Measurements from ENCODE around the gene ZG16B. TPM values are rescaled to one million over a fixed set of nuclear protein-coding genes. Genes with fewer than 3 reads are reported as not detected.

The ZG16B gene
- total RNA-seq, 1 experiment from 2014 or later, result not detected

GRCh38 chr16:2834968-2835367, 4.9 kb downstream of the ZG16B start:
- Histone ChIP-seq H3K23ac (ENCODE audit: insufficient read length, low read depth, low read length) (no peak overlapping the region), H3K4me2 (ENCODE audit: insufficient read depth, insufficient read length, low read length) (no peak overlapping the region), H3K79me1 (ENCODE audit: insufficient read depth, low read depth, low read length, poor library complexity, severe bottlenecking) (no peaks in the 10 kb centered on the region), H2BK5ac (ENCODE audit: insufficient read length, low read length) (no peak overlapping the region), H3K18ac (ENCODE audit: insufficient read length, low read depth, low read length) (no peak overlapping the region), H2AK5ac (ENCODE audit: insufficient read length, low read length) (no peak overlapping the region), H3K9ac (ENCODE audit: extremely low read depth, insufficient read length, low read length) (no peak overlapping the region), H2BK20ac (ENCODE audit: low read depth, low read length, poor library complexity, severe bottlenecking) (no peak overlapping the region), H3K9me3 (ENCODE audit: control insufficient read depth, low read depth, low read length) (no peaks in the 10 kb centered on the region), H4K20me1 (ENCODE audit: control insufficient read depth, insufficient read depth, insufficient read length) (no peaks in the 10 kb centered on the region), H3K14ac (ENCODE audit: insufficient read depth, low read length) (no peak overlapping the region), H3K4ac (ENCODE audit: low read depth, low read length) (no peak overlapping the region), H3K27me3 (ENCODE audit: insufficient read depth, low read length) (no peaks in the 10 kb centered on the region), H2BK12ac (ENCODE audit: insufficient read length, low read depth, low read length) (no peak overlapping the region), H3K27ac (ENCODE audit: insufficient read length, low read depth, low read length) (no peak overlapping the region), H4K91ac (ENCODE audit: insufficient read length, low read depth, low read length) (no peak overlapping the region), H3K79me2 (ENCODE audit: insufficient read depth, low read length) (no peaks in the 10 kb centered on the region), H3T11ph (ENCODE audit: low read length) (no peak overlapping the region), H3K4me1 (ENCODE audit: insufficient read depth, low read length) (peaks cover 3% of the 10 kb centered on the region; the same call in 1 of the 2 replicates), H4K8ac (replicated peaks; ENCODE audit: insufficient read length, low read depth, low read length) (no peak overlapping the region), H3K56ac (ENCODE audit: insufficient read length, low read depth, low read length) (no peak overlapping the region), H2BK15ac (ENCODE audit: low read depth, low read length) (no peak overlapping the region), H4K5ac (ENCODE audit: insufficient read length, low read depth, low read length) (no peak overlapping the region), H2BK120ac (ENCODE audit: low read depth, low read length, poor library complexity, severe bottlenecking) (no peak overlapping the region), H2AFZ (ENCODE audit: low read length) (no peak overlapping the region), H3K23me2 (ENCODE audit: insufficient read length, low read depth, low read length, poor library complexity, severe bottlenecking) (no peaks in the 10 kb centered on the region)
- Mint-ChIP-seq H3K4me1 (peaks cover 17 to 19% of the 10 kb centered on the region in 2 experiments), H3K27me3 (ENCODE audit: low read depth) (peaks cover 7% of the 10 kb centered on the region), H3K9me3 (no peaks in the 10 kb centered on the region; a peak in 2 of 5 replicates), H3K27ac (no peak overlapping the region), H3K36me3 (ENCODE audit: insufficient read depth in 1 of 3, low read depth in 3 of 3) (no peaks in the 10 kb centered on the region), H3K4me3 (no peak overlapping the region)
- WGBS (ENCODE audit: extremely low coverage, insufficient read length, low lambda C conversion rate), result no CpG with 5 or more reads among the region's 3 CpGs
- DNase-seq, result no peak
- TF ChIP-seq CTCF (conservative IDR thresholded peaks at IDR 0.05), result no peak

All from H9 (cell line).